Choroid plexus epithelial cell (primary cell): Measurements from ENCODE around the gene ZFP36L2.

Source experiments
- DNase-seq: peaks from one replicate; pipeline ENCODE4 v3.0.0-alpha.2; 2010; ENCODE audit warnings: low read depth
- H3K4me3 ChIP-seq: 2 replicates; pipeline ENCODE4 v1.5.1; 2011; ENCODE audit warnings: low read depth, mild to moderate bottlenecking, control low read depth, low read length, moderate library complexity
- CTCF ChIP-seq: conservative IDR thresholded peaks from 2 replicates; pipeline ENCODE4 v1.5.1; 2011; ENCODE audit warnings: low read depth, mild to moderate bottlenecking, control low read depth, inconsistent platforms, low read length, moderate library complexity

Gene ZFP36L2

GRCh38 chr2:43199492-43200488 is 26.6 kb downstream of the ZFP36L2 start:
- no peak for DNase-seq
- H3K4me3 ChIP-seq: no peak overlapping the region
- no peak for TF ChIP-seq CTCF

- DNase-seq: no peak
- H3K4me3 ChIP-seq: no peak overlapping the region
- TF ChIP-seq CTCF: no peak
Observed at GRCh38 chr2:43198263-43198662, 28.1 kb downstream of the ZFP36L2 start.

- no peak overlapping the region for H3K4me3 ChIP-seq
- no peak for DNase-seq
- TF ChIP-seq CTCF: no peak
Observed at GRCh38 chr2:43197588-43197896, 28.9 kb downstream of the ZFP36L2 start.

GRCh38 chr2:43196768-43197587 is 29.4 kb downstream of the ZFP36L2 start:
- no peak for TF ChIP-seq CTCF
- DNase-seq: no peak

GRCh38 chr2:43194121-43194869 is 32.1 kb downstream of the ZFP36L2 start:
- DNase-seq: no peak
- no peak overlapping the region for H3K4me3 ChIP-seq

More at GRCh38 chr2:43196768-43197587, 29.4 kb downstream of the ZFP36L2 start:
- H3K4me3 ChIP-seq: no peak overlapping the region

More at GRCh38 chr2:43194121-43194869, 32.1 kb downstream of the ZFP36L2 start:
- no peak for TF ChIP-seq CTCF
